ENCODE results near the gene GNL1. TPM values are rescaled to one million over a fixed set of nuclear protein-coding genes. Genes with fewer than 3 reads are reported as not detected.

The GNL1 gene
- total RNA-seq, 1 experiment from 2014 or later, result 113 TPM

GRCh38 chr6:30568245-30568644 is 12.0 kb upstream of the GNL1 start:
- ATAC-seq (no peak), DNase-seq (ENCODE audit: low read depth, low spot score) (no peak)
- no peak overlapping the region for H3K4me3 ChIP-seq (replicated peaks in 1 of 2; ENCODE audit: low read depth in 1 of 2, low read length in 2 of 2)
- ChIA-PET POLR2A (no interaction called here), RAD21 (ENCODE audit: low non-redundant PET in 1 of 2, low total read pairs in 2 of 2, uncharacterized antibody in 2 of 2, unreplicated experiment in 2 of 2) (no interaction called here), CTCF (no interaction called here)
- peaks cover 19% of the 10 kb centered on the region for H3K79me2 ChIP-seq (ENCODE audit: insufficient read depth, low read length)
- intact Hi-C loops (cut with micrococcal nuclease), result no loop called here
- no peak overlapping the region for H2AFZ ChIP-seq (ENCODE audit: low read depth, low read length, poor library complexity, severe bottlenecking)
- no TSS peak for BruUV-seq (replicated peaks)
- TF ChIP-seq SIN3A (IDR thresholded peaks at IDR 0.05; ENCODE audit: low read depth) (no peak), CBX3 (IDR thresholded peaks at IDR 0.05; ENCODE audit: low read depth) (no peak), SRF (IDR thresholded peaks at IDR 0.05; ENCODE audit: low read depth) (no peak), SP1 (IDR thresholded peaks at IDR 0.05; ENCODE audit: low read depth) (no peak), ZFX (IDR thresholded peaks at IDR 0.05) (no peak), YY1 (IDR thresholded peaks at IDR 0.05; ENCODE audit: extremely low read depth, insufficient replicate concordance, low read depth, low read length) (no peak), JUND (IDR thresholded peaks at IDR 0.05) (no peak)
- H3K4me2 ChIP-seq (ENCODE audit: low read length), result no peak overlapping the region
- H3K9me3 ChIP-seq (ENCODE audit: control insufficient read depth in 1 of 2, insufficient read depth in 1 of 2, low read depth in 1 of 2, low read length in 2 of 2), result no peaks in the 10 kb centered on the region
- no peaks in the 10 kb centered on the region; a peak in 2 of 4 replicates for H3K36me3 ChIP-seq (ENCODE audit: control insufficient read depth in 1 of 2, insufficient read depth in 2 of 2, low read length in 2 of 2)
- H3K4me1 ChIP-seq (ENCODE audit: control insufficient read depth in 1 of 2, insufficient read depth in 2 of 2, low read length in 2 of 2), result peaks cover 9 to 24% of the 10 kb centered on the region in 2 experiments
- no peaks in the 10 kb centered on the region for H3K9me2 ChIP-seq (ENCODE audit: insufficient read depth)
- H3K27ac ChIP-seq (ENCODE audit: low read depth, low read length), result no peak overlapping the region
- peaks cover 9% of the 10 kb centered on the region; the same call in 1 of the 2 replicates for H4K20me1 ChIP-seq (ENCODE audit: insufficient read depth)
- H3K27me3 ChIP-seq (ENCODE audit: insufficient read depth, low read length), result no peaks in the 10 kb centered on the region
- H3K9ac ChIP-seq (ENCODE audit: low read length), result no peak overlapping the region

- CTCF ChIA-PET, result interaction anchor here (0.7 kb wide), 1 partner anchor 165 kb away, joined by 3 read pairs; no protein-coding TSS in a partner anchor
- POLR2A ChIA-PET, result interaction anchor here (0.9 kb wide), 1 partner anchor 49 kb away, joined by 3 read pairs; no protein-coding TSS in a partner anchor
Observed at GRCh38 chr6:30565772-30566171, 9.5 kb upstream of the GNL1 start.

More at GRCh38 chr6:30565772-30566171, 9.5 kb upstream of the GNL1 start:
- Histone ChIP-seq H3K79me2 (ENCODE audit: insufficient read depth, low read length) (no peaks in the 10 kb centered on the region; the same call in 1 of the 2 replicates), H2AFZ (ENCODE audit: low read depth, low read length, poor library complexity, severe bottlenecking) (no peak overlapping the region), H3K9me3 (ENCODE audit: control insufficient read depth in 1 of 2, insufficient read depth in 1 of 2, low read depth in 1 of 2, low read length in 2 of 2) (no peaks in the 10 kb centered on the region), H3K9me2 (ENCODE audit: insufficient read depth) (no peaks in the 10 kb centered on the region), H3K27me3 (ENCODE audit: insufficient read depth, low read length) (no peaks in the 10 kb centered on the region), H4K20me1 (ENCODE audit: insufficient read depth) (no peaks in the 10 kb centered on the region), H3K4me2 (ENCODE audit: low read length) (no peak overlapping the region), H3K9ac (ENCODE audit: low read length) (no peak overlapping the region), H3K27ac (ENCODE audit: low read depth, low read length) (no peak overlapping the region), H3K4me3 (replicated peaks in 1 of 2; ENCODE audit: low read depth in 1 of 2, low read length in 2 of 2) (no peak overlapping the region), H3K4me1 (ENCODE audit: control insufficient read depth in 1 of 2, insufficient read depth in 2 of 2, low read length in 2 of 2) (peaks cover 3 to 9% of the 10 kb centered on the region in 2 experiments; a peak in 2 of 4 replicates), H3K36me3 (ENCODE audit: control insufficient read depth in 1 of 2, insufficient read depth in 2 of 2, low read length in 2 of 2) (peaks cover 0 to 16% of the 10 kb centered on the region in 2 experiments; a peak in 2 of 4 replicates)
- intact Hi-C loops (cut with micrococcal nuclease), result no loop called here
- BruUV-seq (replicated peaks), result no TSS peak
- TF ChIP-seq POLR2A (IDR thresholded peaks at IDR 0.05; ENCODE audit: borderline replicate concordance, extremely low read depth, insufficient read depth, insufficient read length) (no peak), YY1 (IDR thresholded peaks at IDR 0.05; ENCODE audit: extremely low read depth, insufficient replicate concordance, low read depth, low read length) (no peak), ELF1 (IDR thresholded peaks at IDR 0.05; ENCODE audit: borderline replicate concordance, low read depth) (no peak), ATF3 (IDR thresholded peaks at IDR 0.05) (no peak), EGR1 (IDR thresholded peaks at IDR 0.05; ENCODE audit: low read depth) (no peak), RAD21 (IDR thresholded peaks at IDR 0.05; ENCODE audit: low read depth) (no peak), SRF (IDR thresholded peaks at IDR 0.05; ENCODE audit: low read depth) (no peak), JUND (IDR thresholded peaks at IDR 0.05) (no peak), ZFX (IDR thresholded peaks at IDR 0.05) (no peak), SIN3A (IDR thresholded peaks at IDR 0.05; ENCODE audit: low read depth) (no peak), CEBPB (IDR thresholded peaks at IDR 0.05; ENCODE audit: low read depth) (no peak), EZH2 (IDR thresholded peaks at IDR 0.05) (no peak), EZH2phosphoT487 (IDR thresholded peaks at IDR 0.05; ENCODE audit: borderline replicate concordance) (no peak), ZNF274 (IDR thresholded peaks at IDR 0.05; ENCODE audit: low read depth, low read length) (no peak), MAX (IDR thresholded peaks at IDR 0.05) (no peak), FOSL1 (IDR thresholded peaks at IDR 0.05; ENCODE audit: low read depth) (no peak), POLR2AphosphoS5 (IDR thresholded peaks at IDR 0.05; ENCODE audit: low read depth, low read length) (no peak), CTCF (IDR thresholded peaks at IDR 0.05 in 2 of 3, conservative IDR thresholded peaks at IDR 0.05 in 1 of 3; ENCODE audit: borderline replicate concordance in 1 of 3, insufficient read depth in 1 of 3, low read depth in 2 of 3, low read length in 2 of 3) (no peak), SP1 (IDR thresholded peaks at IDR 0.05; ENCODE audit: low read depth) (no peak)
- DNase-seq (ENCODE audit: low read depth, low spot score) (no peak), ATAC-seq (no peak)
- RAD21 ChIA-PET (ENCODE audit: low non-redundant PET in 1 of 2, low total read pairs in 2 of 2, uncharacterized antibody in 2 of 2, unreplicated experiment in 2 of 2), result no interaction called here

Measured in HCT116 (cell line).